ENCODE results near the gene SNX15.

DNA sequence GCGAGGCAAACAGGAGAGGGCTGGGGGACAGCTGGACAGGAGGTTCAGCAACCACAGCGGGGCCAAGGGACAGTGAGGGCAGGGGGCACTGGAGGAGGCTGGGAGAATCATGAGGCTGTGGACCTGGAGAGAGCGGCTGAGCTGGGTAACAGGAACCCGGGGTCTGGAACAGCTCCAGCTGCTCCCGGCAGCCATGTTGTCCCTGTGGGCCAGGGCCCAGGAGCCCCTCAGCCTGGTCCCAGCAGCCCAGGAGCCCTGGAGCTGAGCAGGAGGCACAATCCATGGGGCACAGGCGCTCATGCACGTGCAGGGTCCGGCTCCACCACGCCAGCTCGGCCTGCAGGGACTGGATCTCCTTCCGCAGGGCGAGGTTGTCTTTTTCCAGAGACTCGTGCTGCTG, 37.8 kb upstream of the SNX15 start:
- TF ChIP-seq, protein P1, sequence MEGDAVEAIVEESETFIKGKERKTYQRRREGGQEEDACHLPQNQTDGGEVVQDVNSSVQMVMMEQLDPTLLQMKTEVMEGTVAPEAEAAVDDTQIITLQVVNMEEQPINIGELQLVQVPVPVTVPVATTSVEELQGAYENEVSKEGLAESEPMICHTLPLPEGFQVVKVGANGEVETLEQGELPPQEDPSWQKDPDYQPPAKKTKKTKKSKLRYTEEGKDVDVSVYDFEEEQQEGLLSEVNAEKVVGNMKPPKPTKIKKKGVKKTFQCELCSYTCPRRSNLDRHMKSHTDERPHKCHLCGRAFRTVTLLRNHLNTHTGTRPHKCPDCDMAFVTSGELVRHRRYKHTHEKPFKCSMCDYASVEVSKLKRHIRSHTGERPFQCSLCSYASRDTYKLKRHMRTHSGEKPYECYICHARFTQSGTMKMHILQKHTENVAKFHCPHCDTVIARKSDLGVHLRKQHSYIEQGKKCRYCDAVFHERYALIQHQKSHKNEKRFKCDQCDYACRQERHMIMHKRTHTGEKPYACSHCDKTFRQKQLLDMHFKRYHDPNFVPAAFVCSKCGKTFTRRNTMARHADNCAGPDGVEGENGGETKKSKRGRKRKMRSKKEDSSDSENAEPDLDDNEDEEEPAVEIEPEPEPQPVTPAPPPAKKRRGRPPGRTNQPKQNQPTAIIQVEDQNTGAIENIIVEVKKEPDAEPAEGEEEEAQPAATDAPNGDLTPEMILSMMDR (IDR thresholded peaks at IDR 0.05; ENCODE audit: low read depth, low read length), result no peak
- TF ChIP-seq MYC (IDR thresholded peaks at IDR 0.05; ENCODE audit: low read depth, low read length), result no peak
- no peak for TF ChIP-seq POLR2A (IDR thresholded peaks at IDR 0.05; ENCODE audit: extremely low read depth, insufficient read length)
